ENCODE measurements around the gene WBP4.

DNA sequence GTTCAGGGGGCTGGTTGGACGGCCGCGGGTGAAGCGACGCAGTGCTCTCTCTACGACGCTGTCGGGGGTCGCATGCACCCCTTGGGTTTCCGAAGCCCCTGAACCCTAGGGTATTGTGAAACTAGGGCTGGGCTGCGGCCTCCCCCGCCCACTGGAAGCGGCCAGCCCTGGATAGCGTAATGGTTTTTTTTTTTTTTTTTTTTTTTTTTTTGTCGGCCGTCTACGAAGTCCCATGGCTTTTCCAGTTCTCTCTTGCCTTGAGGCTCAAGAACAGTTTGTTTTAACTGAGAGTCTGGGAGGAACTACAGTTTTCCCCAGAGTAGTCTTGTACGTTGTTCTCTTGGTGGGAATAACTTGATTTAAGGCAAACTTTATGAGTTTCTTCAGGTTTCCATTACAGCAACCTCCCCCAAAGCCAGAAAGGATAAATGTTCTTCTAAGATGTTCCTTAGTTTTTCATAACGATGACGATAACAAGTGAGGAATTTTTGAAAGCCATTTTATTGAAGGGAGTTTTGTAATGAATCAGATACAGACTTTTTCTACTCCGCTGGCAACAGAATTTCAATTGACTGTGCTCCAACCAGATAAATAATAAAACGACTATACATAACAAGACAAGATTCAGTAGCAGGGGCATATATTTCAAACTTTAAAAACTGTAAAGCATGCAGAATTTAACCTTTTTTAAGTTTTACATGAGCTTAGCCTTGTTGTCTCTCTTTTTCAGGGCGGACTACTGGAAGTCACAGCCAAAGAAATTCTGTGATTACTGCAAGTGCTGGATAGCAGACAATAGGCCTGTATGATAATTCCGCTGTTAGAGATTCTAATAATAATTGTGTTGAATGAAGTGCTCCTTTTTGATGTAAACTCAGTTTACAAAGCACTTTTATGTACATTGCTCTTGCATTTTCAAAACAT, 867 bp downstream of the WBP4 start:
- TF ChIP-seq, protein P1, sequence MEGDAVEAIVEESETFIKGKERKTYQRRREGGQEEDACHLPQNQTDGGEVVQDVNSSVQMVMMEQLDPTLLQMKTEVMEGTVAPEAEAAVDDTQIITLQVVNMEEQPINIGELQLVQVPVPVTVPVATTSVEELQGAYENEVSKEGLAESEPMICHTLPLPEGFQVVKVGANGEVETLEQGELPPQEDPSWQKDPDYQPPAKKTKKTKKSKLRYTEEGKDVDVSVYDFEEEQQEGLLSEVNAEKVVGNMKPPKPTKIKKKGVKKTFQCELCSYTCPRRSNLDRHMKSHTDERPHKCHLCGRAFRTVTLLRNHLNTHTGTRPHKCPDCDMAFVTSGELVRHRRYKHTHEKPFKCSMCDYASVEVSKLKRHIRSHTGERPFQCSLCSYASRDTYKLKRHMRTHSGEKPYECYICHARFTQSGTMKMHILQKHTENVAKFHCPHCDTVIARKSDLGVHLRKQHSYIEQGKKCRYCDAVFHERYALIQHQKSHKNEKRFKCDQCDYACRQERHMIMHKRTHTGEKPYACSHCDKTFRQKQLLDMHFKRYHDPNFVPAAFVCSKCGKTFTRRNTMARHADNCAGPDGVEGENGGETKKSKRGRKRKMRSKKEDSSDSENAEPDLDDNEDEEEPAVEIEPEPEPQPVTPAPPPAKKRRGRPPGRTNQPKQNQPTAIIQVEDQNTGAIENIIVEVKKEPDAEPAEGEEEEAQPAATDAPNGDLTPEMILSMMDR (IDR thresholded peaks at IDR 0.05), result no peak
- no peak for TF ChIP-seq ZFX (IDR thresholded peaks at IDR 0.05; ENCODE audit: borderline replicate concordance)

Measured in 22Rv1 (cell line).